Activated CD8-positive, alpha-beta memory T cell treated with anti-CD3 and anti-CD28 coated beads, Interleukin-2, amount 50 U/mL, for 24 hours (primary cell): Measurements from ENCODE around the gene CENPV.

Experiments
- DNase-seq: peaks from one replicate; pipeline ENCODE4 v3.0.0-alpha.2; 2020; ENCODE audit errors: extremely low read depth

The CENPV gene

DNA sequence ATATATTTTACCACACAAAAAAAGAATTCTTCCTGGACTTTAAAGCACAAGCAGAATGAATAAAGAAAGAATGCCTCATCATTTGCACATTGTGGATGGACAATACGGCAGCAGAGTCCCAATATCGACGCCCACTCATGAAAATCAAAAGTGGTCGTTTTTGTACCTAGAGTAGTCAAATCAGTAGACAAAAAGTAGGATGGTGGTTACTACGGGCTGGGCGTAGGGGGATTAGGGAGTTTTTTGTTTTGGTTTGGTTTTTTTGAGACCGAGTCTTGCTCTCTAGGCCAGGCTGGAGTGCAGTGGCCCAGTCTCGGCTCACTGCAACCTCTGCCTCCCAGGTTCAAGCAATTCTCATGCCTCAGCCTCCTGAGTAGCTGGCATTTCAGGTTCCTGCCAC lies 8.6 kb upstream of the CENPV start:
- no peak for DNase-seq

- DNase-seq: no peak
Measured at GRCh38 chr17:16358394-16358793, 5.1 kb upstream of the CENPV start.

GRCh38 chr17:16354585-16354984 lies 1.3 kb upstream of the CENPV start:
- no peak for DNase-seq

GRCh38 chr17:16352667-16353316 lies 477 bp downstream of the CENPV start:
- no peak for DNase-seq

GRCh38 chr17:16352303-16352666 lies 984 bp downstream of the CENPV start:
- DNase-seq: no peak

GRCh38 chr17:16351831-16352230 lies 1.4 kb downstream of the CENPV start:
- no peak for DNase-seq

DNA sequence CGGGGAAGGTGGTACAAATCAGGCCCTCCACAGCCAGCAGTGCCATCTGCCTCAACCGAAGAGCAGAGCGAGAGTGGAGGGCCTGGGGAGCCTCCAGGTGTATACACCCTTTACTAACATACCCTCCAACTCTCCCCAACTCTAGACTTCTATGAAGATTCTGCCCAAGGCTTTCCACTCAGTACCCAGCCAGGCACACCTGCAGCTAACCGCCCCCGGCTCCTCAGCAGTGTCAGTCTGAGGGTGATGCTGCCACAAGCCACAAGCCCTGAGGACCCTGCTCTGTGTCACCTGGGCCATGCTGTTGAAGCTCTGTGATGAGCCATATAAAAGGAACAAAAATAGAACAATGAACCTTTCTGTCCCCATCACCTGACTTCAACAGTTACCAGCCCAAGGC lies 3.8 kb downstream of the CENPV start:
- no peak for DNase-seq

GRCh38 chr17:16348586-16348985 lies 4.7 kb downstream of the CENPV start:
- DNase-seq: no peak

DNA sequence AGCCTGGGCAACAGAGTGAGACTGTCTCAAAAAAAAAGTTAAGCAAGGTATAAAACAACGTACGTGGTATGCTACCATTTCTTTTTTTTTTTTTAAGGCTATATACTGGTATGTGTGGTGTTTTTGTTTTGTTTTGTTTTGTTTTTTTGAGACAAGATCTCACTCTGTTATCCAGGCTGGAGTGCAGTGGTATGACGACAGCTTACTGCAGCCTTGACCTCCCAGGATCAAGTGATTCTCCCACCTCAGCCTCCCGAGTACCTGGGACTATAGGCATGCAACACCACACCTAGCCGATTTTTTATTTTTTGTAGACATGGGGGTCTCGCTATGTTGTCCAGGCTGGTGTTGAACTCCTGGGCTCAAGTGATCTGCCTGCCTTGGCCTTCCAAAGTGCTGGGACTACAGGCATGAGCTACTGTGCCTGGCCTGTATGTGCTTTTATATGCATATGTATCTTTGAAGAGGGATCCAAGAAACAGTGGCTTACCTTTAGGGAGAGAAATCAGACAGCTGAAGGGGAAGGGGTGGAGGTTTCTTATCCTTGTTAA lies 6.5 kb downstream of the CENPV start:
- no peak for DNase-seq

DNA sequence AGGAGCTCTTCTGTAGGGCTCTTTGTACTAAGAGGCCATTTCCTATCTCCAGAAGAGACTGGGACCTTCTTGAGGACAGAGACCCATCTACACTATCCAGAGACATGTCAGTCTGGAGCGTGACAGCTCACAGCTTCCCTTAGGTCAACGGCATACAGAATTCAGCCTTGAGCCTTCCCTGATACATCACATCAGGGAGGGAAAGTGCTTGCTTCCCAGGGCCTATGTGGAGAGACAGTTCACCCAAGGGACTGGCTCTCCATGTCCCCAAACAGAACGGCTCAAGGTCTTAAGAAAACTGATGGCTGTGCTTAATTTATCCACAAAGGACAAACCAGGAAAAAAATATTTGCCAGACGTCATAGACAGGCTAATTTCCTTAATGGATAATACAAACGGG lies 7.7 kb downstream of the CENPV start:
- DNase-seq: no peak

DNA sequence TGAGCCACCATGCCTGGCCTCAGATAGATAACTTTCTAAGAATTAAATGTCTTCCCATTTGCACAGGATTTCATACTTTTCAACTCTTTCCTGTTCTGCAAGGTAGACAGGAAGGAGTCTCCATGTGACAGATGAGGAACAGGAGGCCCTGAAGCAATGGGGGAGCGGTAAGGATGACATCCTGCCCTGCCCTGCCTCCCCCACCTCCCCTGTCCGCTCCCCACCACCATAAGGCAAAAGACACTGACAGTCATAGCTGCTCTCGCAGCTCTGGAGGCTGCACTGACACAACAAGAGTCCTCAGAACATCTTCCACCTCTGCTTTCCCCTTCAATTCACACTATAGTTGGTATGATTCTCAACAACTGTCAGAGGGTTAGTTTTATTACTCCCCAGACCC lies 9.7 kb downstream of the CENPV start:
- no peak for DNase-seq

- no peak for DNase-seq
Measured at GRCh38 chr17:16342979-16343378, 10.3 kb downstream of the CENPV start.

DNA sequence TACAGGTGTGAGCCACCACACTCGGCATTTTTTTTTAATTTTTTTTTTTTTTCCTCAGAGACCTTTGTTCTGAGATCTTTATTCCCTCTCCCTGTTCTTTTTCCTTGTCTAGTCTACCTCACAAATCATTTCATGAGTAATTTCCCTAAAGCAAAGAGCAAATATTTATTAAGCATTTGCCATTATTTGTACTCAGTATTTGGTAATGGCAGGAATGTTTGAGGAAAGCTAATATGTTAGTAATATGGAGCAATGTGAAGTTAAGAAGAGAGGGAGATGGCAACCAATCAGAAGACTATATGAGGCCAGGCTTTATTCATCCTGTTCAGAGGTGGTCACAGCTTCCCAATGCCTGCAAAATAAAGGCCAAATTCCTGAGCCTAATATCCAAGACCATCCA lies 13.3 kb downstream of the CENPV start:
- no peak for DNase-seq

DNA sequence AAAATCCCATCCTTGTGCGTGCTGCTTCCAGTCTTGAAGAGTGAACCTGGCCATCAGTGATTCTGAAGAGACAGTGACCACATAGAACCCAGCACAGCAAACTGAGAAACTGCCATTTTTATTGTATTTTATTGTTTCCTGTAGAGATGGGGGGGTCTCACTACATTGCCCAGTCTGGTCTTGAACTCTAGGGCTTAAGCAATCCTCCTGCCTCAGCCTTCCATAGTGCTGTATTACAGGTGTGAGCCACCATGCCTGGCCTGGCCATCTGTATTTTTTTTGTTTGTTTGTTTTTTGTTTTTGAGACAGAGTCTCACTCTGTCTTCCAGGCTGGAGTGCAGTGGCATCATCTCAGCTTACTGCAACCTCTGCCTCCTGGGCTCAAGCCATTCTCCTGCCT lies 13.9 kb downstream of the CENPV start:
- no peak for DNase-seq

GRCh38 chr17:16338391-16338790 lies 14.9 kb downstream of the CENPV start:
- no peak for DNase-seq

DNA sequence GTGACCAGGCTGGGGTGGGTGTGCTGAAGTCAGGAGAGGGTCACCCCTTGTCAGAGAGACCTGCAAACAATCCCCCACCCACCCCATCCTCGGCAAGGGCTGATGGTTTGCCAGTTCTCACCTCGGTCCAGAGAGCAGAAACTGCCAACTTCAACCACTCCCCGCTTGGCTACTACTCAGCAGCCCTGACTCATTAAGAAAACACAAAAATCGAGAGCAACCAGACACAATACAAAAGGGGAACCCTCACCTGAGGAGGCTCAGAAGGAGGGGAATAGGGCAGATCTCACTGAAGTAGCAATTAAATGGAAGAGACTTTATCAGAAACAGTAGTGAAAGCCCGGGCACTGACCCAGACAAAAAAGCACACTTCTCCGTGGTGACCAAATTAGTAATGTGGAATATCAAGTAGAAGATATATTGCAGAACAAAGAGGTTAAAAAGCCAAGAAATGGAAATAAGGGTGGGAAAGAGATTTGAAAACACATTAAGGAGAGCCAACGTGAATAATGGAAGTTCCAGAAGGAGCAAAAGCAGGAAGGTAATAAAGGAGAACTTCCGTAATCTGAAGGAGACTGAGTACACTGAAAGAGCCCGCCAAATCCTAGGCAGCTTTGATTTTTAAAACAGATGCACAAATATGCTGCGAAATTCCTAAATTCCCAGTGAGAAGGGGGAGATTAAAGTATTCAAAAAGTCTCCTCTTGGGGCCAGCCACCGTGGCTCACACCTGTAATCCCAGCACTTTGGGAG lies 23.6 kb downstream of the CENPV start:
- no peak for DNase-seq

- DNase-seq: no peak
Measured at GRCh38 chr17:16328997-16329396, 24.3 kb downstream of the CENPV start.

- no peak for DNase-seq
Measured at GRCh38 chr17:16327018-16327417, 26.3 kb downstream of the CENPV start.

DNA sequence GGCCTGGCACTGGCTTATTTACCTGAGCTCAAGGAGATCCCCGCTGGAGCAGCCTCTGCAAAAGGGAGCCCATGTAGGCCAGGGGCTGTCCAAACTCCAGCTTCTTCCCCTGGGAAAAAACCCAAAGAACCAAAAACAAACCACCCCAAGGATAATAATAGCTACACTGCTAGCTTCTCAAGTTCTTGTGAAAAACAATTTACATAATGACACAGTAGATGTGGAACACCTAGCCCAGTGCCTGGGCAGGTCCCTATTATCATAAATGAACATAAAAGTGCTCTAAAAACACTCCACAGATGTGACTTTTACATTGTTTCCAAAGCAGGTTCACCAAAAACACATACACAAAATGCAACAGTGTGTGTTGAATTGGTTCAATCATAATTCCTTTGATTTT lies 27.3 kb downstream of the CENPV start:
- no peak for DNase-seq

- DNase-seq: no peak
Measured at GRCh38 chr17:16322636-16323035, 30.6 kb downstream of the CENPV start.

DNA sequence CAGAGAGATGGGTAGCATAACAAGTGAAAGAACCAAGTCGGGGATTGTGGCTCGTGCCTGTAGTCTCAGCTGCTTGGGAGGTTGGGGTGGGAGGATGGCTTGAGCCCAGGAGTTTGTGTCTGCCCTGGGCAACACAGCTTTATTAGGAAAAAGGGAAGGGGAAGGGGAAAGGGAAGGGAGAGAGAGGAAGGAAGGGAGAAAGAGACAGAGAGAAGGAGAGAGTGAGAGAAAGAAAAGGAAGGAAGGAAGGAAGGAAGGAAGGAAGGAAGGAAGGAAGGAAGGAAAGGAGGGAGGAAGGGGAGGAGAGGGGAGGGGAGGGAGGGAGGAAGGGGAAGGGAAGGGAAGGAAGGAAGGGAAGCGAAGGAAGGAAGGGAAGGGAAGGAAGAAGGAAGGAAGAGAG lies 33.3 kb downstream of the CENPV start:
- DNase-seq: no peak

GRCh38 chr17:16314859-16315258 lies 38.4 kb downstream of the CENPV start:
- no peak for DNase-seq

DNA sequence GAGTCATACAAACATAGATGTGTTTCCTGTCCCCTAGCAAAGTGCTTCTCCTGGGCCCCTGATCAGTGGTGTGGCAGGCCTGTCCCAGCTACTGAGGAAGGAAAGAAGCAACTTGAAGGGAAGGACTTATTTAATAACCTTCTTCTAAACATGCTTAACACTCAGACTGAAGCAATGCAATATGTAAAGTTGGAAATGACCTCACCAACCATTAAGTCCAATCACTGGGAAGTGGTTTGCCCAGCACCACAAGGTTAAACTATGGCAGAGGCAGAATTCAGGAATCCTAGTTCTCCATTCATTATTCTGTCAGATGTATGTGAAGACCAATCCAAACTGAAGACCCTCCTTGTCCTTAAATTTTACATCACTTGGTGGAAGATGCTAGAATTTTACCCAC lies 39.1 kb downstream of the CENPV start:
- DNase-seq: no peak
